DND-41 (cell line): ENCODE results near the gene ALDH16A1.

Experiments used
- ATAC-seq: fragments of 200-7000 bp; cut with Tn5 transposase; 3 replicates; pipeline ENCODE4 v1.9.1; 2021; ENCODE audit warnings: low read depth; ENCODE audit not compliant: insufficient read depth
- DNase-seq: peaks from one replicate; pipeline ENCODE4 v3.0.0-alpha.2; 2020
- H2AFZ ChIP-seq: 2 replicates; pipeline ENCODE4 v1.6.0; 2012; ENCODE audit warnings: low read depth, low read length
- H3K27ac ChIP-seq: 2 replicates; pipeline ENCODE4 v1.5.1; 2012; ENCODE audit warnings: low read length, inconsistent platforms
- H3K27me3 ChIP-seq: fragments of 200-600 bp; sonication (generic); 2 replicates; pipeline ENCODE4 v1.6.0; 2012; ENCODE audit warnings: low read length, mild to moderate bottlenecking, inconsistent platforms; ENCODE audit not compliant: insufficient read depth, poor library complexity
- H3K36me3 ChIP-seq: 2 replicates; pipeline ENCODE4 v1.5.1; 2012; ENCODE audit warnings: low read length, inconsistent platforms; ENCODE audit not compliant: insufficient read depth
- H3K4me1 ChIP-seq: 2 replicates; pipeline ENCODE4 v1.5.1; 2012; ENCODE audit warnings: mild to moderate bottlenecking, low read length; ENCODE audit not compliant: insufficient read depth
- H3K4me2 ChIP-seq: 2 replicates; pipeline ENCODE4 v1.6.0; 2012; ENCODE audit warnings: mild to moderate bottlenecking, moderate library complexity, low read length, inconsistent platforms; ENCODE audit not compliant: insufficient read depth
- H3K4me3 ChIP-seq, 2 experiments: fragments of 200-600 bp in 1 of 2; shearing (Covaris generic) in 1 of 2; 2 replicates each; pipeline ENCODE4 v1.5.1; 2012 to 2016; ENCODE audit warnings: inconsistent platforms in 2 of 2, low read length in 2 of 2, mild to moderate bottlenecking in 2 of 2, low read depth in 1 of 2, moderate library complexity in 1 of 2
- H3K79me2 ChIP-seq: 2 replicates; pipeline ENCODE4 v1.6.0; 2012; ENCODE audit warnings: low read length, inconsistent platforms; ENCODE audit not compliant: insufficient read depth
- H3K9ac ChIP-seq: 2 replicates; pipeline ENCODE4 v1.6.0; 2012; ENCODE audit warnings: low read depth, mild to moderate bottlenecking, inconsistent platforms, low read length, moderate library complexity
- H3K9me3 ChIP-seq: 2 replicates; pipeline ENCODE4 v1.5.1; 2012; ENCODE audit warnings: low read length, moderate library complexity, mild to moderate bottlenecking, inconsistent platforms; ENCODE audit not compliant: insufficient read depth, severe bottlenecking
- H4K20me1 ChIP-seq: 2 replicates; pipeline ENCODE4 v1.6.0; 2012; ENCODE audit warnings: low read length; ENCODE audit not compliant: insufficient read depth
- EZH2 ChIP-seq: IDR thresholded peaks from 3 replicates; pipeline ENCODE4 v1.6.1; 2012; ENCODE audit warnings: borderline replicate concordance, low read depth, mild to moderate bottlenecking, moderate library complexity, low read length, inconsistent platforms; ENCODE audit not compliant: severe bottlenecking
- TF ChIP-seq, protein P1 (sequence below): IDR thresholded peaks from 2 replicates; pipeline ENCODE4 v1.5.1; 2012; ENCODE audit warnings: borderline replicate concordance, low read length, moderate library complexity, mild to moderate bottlenecking; ENCODE audit not compliant: poor library complexity, severe bottlenecking; ENCODE audit errors: extremely low read depth

ALDH16A1 gene

GRCh38 chr19:49453013-49453756, at the start of gene ALDH16A1:
TSS of gene ALDH16A1 (plus strand) at chr19:49453225. CDS start at chr19:49453332, 107 bp downstream.
- Histone ChIP-seq H2AFZ (peak within 1 kb of the TSS; percentile 85), H3K79me2 (peaks cover 67% of the 10 kb centered on the region)
- ATAC-seq = peak; percentile 88

GRCh38 chr19:49403404-49404187, 49.4 kb upstream of the ALDH16A1 start:
- Histone ChIP-seq H2AFZ (no peak overlapping the region), H3K4me2 (no peak overlapping the region), H3K79me2 (no peaks in the 10 kb centered on the region), H3K36me3 (no peaks in the 10 kb centered on the region), H3K9me3 (no peaks in the 10 kb centered on the region), H3K27ac (no peak overlapping the region), H3K4me1 (no peaks in the 10 kb centered on the region), H3K4me3 (no peak overlapping the region), H3K9ac (no peak overlapping the region), H3K27me3 (no peaks in the 10 kb centered on the region), H4K20me1 (no peaks in the 10 kb centered on the region)
- TF ChIP-seq, protein P1, sequence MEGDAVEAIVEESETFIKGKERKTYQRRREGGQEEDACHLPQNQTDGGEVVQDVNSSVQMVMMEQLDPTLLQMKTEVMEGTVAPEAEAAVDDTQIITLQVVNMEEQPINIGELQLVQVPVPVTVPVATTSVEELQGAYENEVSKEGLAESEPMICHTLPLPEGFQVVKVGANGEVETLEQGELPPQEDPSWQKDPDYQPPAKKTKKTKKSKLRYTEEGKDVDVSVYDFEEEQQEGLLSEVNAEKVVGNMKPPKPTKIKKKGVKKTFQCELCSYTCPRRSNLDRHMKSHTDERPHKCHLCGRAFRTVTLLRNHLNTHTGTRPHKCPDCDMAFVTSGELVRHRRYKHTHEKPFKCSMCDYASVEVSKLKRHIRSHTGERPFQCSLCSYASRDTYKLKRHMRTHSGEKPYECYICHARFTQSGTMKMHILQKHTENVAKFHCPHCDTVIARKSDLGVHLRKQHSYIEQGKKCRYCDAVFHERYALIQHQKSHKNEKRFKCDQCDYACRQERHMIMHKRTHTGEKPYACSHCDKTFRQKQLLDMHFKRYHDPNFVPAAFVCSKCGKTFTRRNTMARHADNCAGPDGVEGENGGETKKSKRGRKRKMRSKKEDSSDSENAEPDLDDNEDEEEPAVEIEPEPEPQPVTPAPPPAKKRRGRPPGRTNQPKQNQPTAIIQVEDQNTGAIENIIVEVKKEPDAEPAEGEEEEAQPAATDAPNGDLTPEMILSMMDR = no peak
- no peak for TF ChIP-seq EZH2
- no peak for ATAC-seq
- no peak for DNase-seq

More at GRCh38 chr19:49453013-49453756, at the start of gene ALDH16A1:
- TF ChIP-seq, protein P1 = no peak
- peak; percentile 98 for DNase-seq
- Histone ChIP-seq H3K4me2 (peak within 1 kb of the TSS; percentile 78), H3K4me3 (peak within 1 kb of the TSS; percentile 70 to 91), H3K4me1 (peaks cover 36% of the 10 kb centered on the region), H3K9me3 (no peaks in the 10 kb centered on the region), H4K20me1 (peaks cover 10% of the 10 kb centered on the region; the same call in 1 of the 2 replicates), H3K36me3 (peaks cover 46% of the 10 kb centered on the region), H3K9ac (peak within 1 kb of the TSS; percentile 85), H3K27me3 (no peaks in the 10 kb centered on the region), H3K27ac (peak within 1 kb of the TSS; percentile 93)

DNA sequence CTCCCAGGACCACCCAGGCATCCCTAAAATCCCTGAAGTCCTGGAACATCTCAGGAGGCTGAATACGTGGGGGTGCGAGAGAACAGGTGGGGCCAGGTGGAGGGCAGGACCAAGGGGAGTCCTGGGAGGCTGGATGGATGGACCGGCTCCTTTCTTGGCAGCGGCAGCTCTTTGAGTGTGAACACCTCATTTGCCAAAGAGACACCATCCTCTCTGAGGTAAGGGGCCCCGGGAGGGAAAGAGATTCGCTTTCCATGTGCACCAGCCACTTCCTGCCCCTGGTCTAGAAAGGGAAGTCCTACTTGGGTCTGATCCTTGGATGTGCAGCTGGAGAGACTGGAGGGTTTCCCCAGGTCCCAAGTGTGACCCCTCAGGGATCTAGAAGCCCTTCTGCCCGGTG, 45.9 kb upstream of the ALDH16A1 start:
- Histone ChIP-seq H3K9ac (no peak overlapping the region), H3K79me2 (no peaks in the 10 kb centered on the region), H3K4me3 (no peak overlapping the region), H3K27me3 (no peaks in the 10 kb centered on the region), H3K4me2 (no peak overlapping the region), H2AFZ (no peak overlapping the region), H3K4me1 (peaks cover 10% of the 10 kb centered on the region), H3K36me3 (no peaks in the 10 kb centered on the region), H3K27ac (no peak overlapping the region), H4K20me1 (no peaks in the 10 kb centered on the region), H3K9me3 (no peaks in the 10 kb centered on the region)
- no peak for TF ChIP-seq EZH2
- TF ChIP-seq, protein P1 = no peak
- ATAC-seq (no peak), DNase-seq (no peak)
